Left cardiac atrium (tissue), 4 donors: Measurements from ENCODE around the gene ERC2. TPM values are rescaled to one million over a fixed set of nuclear protein-coding genes. Genes with fewer than 3 reads are reported as not detected.

Experiments
- ATAC-seq, 2 donors: fragments of 200-7000 bp; cut with Tn5 transposase; one replicate each; pipeline ENCODE4 v1.9.1; 2020; ENCODE audit warnings: mild to moderate bottlenecking in 2 of 2, moderate library complexity in 2 of 2
- DNase-seq: peaks from one replicate; pipeline ENCODE4 v3.0.0-alpha.2; 2020
- intact Hi-C, 2 donors: fragments of 100-400 bp; cut with DNase I; formaldehyde crosslinking; loops; one replicate each; pipeline versions ENCODE4 v1.14.1 to v1.15.1; 2022 to 2023
- total RNA-seq, 2 donors: library from RNA; stranded (reverse); fragmentation: NEBNext Ultra II Directional; extraction: Animal tissue kit (Norgen Biotek cat#: 25700); gene quantifications; one replicate each; pipeline ENCODE4 v1.2.1, GENCODE V29; 2021
- donor health status: DM: no; HTN: yes; CAD: no.
- donor health status: DM: no; HTN: yes; CAD: no; lungs with severe emphysema.
- donor health status: DM: yes; HTN: yes; CAD: no.
- donor health status: Dilated cardiomyopathy.

ERC2 gene
- total RNA-seq, 2 donors from 2014 or later: 2.6 to 3.6 TPM

DNA sequence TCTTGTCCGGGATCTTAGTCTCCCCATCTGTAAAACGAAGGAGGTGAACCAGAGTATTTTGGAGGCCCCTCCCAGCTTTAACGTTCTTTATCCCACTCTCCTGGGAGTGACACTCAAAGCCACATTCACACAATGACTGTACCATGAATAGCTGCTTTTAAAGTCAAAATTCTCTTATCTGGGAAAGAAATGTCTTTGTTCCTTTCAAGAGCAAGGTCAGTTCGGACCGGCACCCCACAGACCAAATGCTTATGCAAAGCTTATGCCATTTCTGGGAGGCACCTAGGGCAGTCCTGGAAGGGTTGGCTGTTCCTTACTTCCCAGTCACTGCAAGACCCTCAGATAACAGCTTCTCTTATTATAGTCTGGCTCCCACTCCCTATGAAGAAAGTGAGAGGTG, 927.7 kb downstream of the ERC2 start:
- intact Hi-C loops: no loop called here
- ATAC-seq: no peak
- DNase-seq: no peak

GRCh38 chr3:55538158-55538557, 930.1 kb downstream of the ERC2 start:
- intact Hi-C loops: no loop called here
- no peak for DNase-seq
- ATAC-seq: no peak

GRCh38 chr3:55537563-55537962, 930.7 kb downstream of the ERC2 start:
- intact Hi-C loops: no loop called here
- DNase-seq: no peak
- ATAC-seq: no peak

DNA sequence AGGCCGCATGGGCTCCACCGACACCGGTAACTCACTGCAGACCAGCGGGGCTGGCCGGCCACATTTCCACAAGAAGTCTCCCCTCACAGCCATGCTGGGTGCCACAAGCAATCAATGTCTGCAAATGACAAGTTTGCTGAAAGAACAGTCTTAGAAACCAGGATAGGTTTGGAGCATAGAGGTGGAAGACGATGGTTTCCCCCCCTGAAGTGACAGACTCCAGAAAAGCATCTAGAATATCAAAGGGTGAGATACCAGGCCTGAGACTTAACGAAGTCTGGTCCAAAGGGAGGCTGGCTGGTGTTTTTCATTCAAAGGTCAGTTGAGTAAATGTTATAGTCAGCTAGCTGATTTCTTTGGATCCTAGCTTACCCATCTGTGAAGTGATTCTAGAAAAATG, 931.1 kb downstream of the ERC2 start:
- DNase-seq: no peak
- intact Hi-C loops: no loop called here
- ATAC-seq: no peak

GRCh38 chr3:55534876-55535275, 933.4 kb downstream of the ERC2 start:
- DNase-seq (no peak), ATAC-seq (no peak)
- intact Hi-C loops: no loop called here

GRCh38 chr3:55532806-55533205, 935.5 kb downstream of the ERC2 start:
- intact Hi-C loops: no loop called here
- DNase-seq (no peak), ATAC-seq (no peak)

- DNase-seq (no peak), ATAC-seq (no peak)
- intact Hi-C loops: no loop called here
Observed at GRCh38 chr3:55531321-55531720, 936.9 kb downstream of the ERC2 start.

DNA sequence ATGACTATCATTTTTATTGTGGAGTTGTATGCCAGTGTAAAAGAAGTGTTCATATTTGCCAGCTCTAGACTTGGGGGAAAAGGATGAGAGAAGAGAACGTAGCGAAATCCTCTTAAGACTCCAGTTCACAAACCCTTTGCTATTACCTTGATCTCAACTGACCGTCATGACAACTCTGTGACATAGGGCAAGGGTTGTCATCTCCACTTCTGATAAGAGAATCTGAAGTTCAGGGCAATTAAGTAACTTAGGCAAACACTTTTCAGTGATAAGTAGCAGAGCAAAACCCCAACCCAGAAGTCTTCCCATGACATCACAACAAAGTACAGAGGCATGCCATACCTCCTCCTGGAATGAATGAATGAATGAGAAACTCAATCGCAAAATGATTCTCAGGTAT, 940.9 kb downstream of the ERC2 start:
- intact Hi-C loops: no loop called here
- no peak for ATAC-seq
- DNase-seq: no peak

GRCh38 chr3:55526332-55527030, 941.8 kb downstream of the ERC2 start:
- ATAC-seq (no peak), DNase-seq (no peak)
- intact Hi-C loops: no loop called here

GRCh38 chr3:55525436-55525835, 942.8 kb downstream of the ERC2 start:
- intact Hi-C loops: no loop called here
- ATAC-seq: no peak
- DNase-seq: no peak

DNA sequence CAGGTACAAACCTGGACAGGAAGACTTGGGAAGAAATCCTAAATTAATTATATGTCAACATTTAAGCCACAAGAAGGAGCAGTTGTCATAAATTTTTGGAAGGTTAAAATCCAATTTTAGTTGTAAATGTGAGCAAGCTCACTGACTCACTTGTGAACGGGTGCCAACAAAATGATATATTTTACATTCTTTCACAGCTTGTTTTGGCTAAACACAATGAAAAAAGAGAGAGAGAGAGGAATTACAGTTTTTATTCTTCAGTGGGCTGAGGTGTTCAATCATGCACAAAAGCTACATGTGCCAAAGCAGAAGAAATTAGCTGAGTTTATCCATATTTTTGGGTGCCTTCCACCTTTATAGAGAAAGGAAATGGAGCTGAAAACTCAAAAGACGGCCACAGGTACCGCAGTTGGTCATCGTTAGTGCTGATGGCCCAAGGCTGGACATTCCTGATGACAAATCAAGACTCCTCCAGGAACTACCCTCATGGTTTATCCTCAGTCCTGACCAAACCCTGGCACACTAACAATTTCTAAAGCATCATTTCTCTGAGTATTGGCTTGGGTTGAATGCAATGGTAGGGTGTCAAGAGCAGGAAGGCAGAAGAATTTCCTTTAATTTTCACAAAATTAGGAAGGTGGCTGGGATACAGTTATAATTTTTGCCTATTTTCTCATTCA, 943.6 kb downstream of the ERC2 start:
- ATAC-seq (peak in 1 of 2 donors; percentile 23), DNase-seq (no peak)
- intact Hi-C loops: no loop called here

GRCh38 chr3:55523471-55523870, 944.8 kb downstream of the ERC2 start:
- DNase-seq: no peak
- intact Hi-C loops: no loop called here
- no peak for ATAC-seq

DNA sequence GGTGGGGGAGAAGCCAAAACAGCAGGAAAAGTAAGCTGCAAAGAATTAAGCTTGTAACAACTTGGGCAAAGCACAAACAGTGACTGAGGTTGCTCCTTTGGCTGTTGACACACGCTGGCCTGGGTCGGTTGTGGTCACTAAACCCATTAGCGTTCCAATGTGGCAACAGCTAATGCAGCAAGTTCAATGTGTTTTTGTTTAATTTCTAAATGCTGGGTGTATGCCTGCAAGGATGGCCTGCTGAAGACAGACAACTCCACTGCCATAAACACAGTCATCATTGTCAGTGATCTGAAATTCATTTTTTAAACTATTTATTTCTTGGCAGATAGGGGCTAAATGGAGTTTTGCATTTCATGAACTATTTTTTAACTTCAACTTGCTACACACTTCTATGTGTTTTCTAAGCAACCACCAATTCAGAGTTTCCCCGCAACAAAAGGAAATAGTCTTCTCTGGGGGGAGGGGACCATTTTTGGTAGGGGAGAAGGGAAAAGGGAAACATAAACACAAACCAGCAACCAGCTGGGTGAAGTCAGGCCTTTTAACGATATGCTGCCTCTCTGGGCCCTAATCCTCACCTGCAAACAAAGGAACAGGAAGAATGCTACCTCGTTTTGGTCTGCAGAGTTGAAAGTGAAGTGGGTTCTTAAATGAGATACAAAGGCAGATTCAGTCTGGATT, 946.4 kb downstream of the ERC2 start:
- ATAC-seq (no peak), DNase-seq (no peak)
- intact Hi-C loops: no loop called here

DNA sequence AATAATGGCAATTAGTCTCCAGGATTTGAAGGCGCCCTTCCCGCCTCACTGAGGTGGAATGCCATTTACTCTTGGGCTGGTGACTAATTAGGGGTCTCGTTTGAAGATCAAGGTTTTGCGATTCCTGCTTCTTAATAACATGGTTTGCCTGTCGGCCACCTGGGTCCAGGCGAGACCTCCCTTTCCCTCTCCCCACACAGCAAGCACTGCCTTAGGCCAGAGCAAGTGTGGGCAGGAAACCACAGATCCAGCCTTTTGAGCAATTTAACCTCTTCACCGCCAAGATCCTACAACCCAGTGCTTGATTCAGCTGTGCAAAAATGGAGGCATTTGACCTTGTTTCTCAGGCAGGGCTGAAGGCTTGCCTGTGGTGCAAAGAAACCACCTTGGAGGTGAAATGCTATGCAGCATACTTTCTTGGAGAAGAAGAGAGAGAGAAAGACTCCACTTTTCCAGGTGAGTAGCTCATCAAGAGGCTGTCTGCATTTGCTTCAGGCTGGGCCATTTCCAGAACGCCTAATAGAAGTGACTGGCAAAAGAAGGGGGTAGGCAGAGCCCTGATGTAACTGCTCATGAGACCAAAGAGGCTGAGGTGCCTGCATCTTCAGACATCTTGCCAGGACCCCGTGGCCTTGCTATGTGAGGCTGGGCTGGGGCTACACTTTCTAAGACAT, 947.1 kb downstream of the ERC2 start:
- no peak for DNase-seq
- no peak for ATAC-seq
- intact Hi-C loops: no loop called here

DNA sequence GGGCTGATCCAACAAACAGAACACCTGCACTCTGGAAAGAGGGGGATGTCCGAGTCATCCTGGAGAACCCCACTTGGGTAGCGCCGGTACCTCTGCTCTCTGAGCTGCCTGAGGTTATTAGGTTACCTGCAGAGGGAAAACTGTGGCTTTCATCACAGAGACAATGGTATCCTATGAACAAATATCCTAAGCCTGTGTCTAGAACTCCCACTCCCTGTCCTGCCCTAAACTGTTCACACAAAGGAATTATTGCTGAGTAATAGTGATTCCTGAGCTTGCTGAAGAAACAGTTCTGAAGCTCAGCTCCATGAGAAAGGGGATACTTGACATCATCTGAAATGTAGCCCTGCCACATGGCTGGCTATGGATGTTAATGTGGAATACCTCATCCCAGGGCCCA, 949.2 kb downstream of the ERC2 start:
- ATAC-seq (no peak), DNase-seq (no peak)
- intact Hi-C loops: no loop called here

DNA sequence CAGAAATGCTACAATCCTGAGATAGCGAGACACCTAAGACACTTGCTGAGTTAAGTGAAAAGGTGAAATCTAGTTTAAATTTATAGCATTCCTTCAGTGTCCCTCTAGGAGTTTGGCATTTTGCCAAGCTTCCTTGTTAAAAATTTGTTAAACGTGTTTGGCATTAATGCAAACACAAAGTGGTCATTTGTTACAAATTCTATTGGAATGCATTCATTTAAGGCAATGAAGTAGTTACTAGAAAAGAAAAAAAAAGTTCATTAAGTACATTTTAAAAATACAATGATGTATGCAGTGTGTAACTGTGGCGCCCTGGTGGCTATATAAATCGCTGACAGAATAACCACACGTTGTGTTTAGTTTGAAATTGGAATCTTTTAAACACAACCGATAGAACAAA, 949.8 kb downstream of the ERC2 start:
- ATAC-seq (no peak), DNase-seq (no peak)
- intact Hi-C loops: no loop called here

- no peak for DNase-seq
- intact Hi-C loops: no loop called here
Observed at GRCh38 chr3:55516392-55517030, 951.8 kb downstream of the ERC2 start.

GRCh38 chr3:55515550-55516246, 952.6 kb downstream of the ERC2 start:
- intact Hi-C loops: no loop called here
- DNase-seq (no peak), ATAC-seq (no peak)

More at GRCh38 chr3:55516392-55517030, 951.8 kb downstream of the ERC2 start:
- no peak for ATAC-seq

DNA sequence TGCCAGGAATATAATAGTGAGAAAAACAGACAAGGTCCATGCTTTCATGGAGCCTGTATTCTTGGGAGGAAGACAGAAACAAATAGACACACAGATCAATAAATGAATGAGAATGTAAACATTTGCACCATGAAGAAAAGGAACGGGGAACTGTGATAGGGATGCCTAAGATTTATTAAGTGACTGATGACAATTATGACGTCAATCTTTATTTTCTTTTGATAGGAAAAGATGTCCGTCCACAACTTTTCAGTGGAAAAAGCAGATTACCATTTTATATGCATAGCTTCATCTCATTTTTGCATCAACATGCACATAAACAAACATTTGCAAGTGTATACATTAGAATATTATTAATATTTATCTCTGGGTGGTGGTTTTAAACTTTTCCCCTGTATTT, 953.3 kb downstream of the ERC2 start:
- no peak for ATAC-seq
- no peak for DNase-seq
- intact Hi-C loops: no loop called here
